ENCODE data around the gene NOX3. TPM values are rescaled to one million over a fixed set of nuclear protein-coding genes. Genes with fewer than 3 reads are reported as not detected.

The NOX3 gene
- total and polyA plus RNA-seq, 2 donors (not counting 3 experiments of a cell fraction or from before 2014, with no cell fraction given), result not detected

DNA sequence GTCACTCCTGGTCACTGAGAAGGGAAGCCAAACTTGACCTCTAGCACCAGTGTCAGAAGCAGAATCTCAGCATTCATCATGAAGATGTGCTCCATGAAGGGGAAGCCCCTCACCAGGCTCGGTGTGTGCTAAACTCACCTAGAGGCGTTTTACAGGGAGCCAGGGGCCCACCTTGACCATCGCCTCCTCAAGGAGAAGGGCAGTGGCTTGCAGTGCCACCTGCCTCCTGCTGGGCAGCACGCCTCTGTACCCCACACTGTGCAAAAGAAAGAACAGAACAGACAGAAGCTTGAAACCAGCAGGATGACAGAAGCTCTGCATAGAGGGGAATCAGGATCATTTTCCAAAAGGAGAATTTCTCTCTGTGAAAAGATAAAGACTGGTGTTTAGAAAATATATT, 39.7 kb downstream of the NOX3 start:
- H3K36me3 ChIP-seq (ENCODE audit: control insufficient read depth in 2 of 2, extremely low read depth in 1 of 2, insufficient read depth in 2 of 2, low read length in 2 of 2), result no peaks in the 10 kb centered on the region
- H3K79me2 ChIP-seq (ENCODE audit: control insufficient read depth, insufficient read depth, low read length), result no peaks in the 10 kb centered on the region
- ChIA-PET CTCF (no interaction called here), POLR2A (no interaction called here)
- H3K4me1 ChIP-seq (ENCODE audit: control insufficient read depth, extremely low read depth, insufficient read depth, low read length), result peaks cover 4% of the 10 kb centered on the region
- no peak for FAIRE-seq
- H3K4me3 ChIP-seq (replicated peaks in 1 of 3; ENCODE audit: insufficient read depth in 1 of 3, low read depth in 1 of 3, low read length in 3 of 3), result no peak overlapping the region
- H3K9me1 ChIP-seq (replicated peaks; ENCODE audit: control insufficient read depth, extremely low read depth, insufficient read depth, low read length), result no peaks in the 10 kb centered on the region
- no peak overlapping the region for H3K27ac ChIP-seq (ENCODE audit: insufficient read depth, low read depth, low read length)
- H3K9me3 ChIP-seq (replicated peaks; ENCODE audit: control insufficient read depth, insufficient read depth, low read length), result no peaks in the 10 kb centered on the region
- no peaks in the 10 kb centered on the region for H3K27me3 ChIP-seq (ENCODE audit: control insufficient read depth in 2 of 2, insufficient read depth in 2 of 2, low read length in 2 of 2)
- DNase-seq (ENCODE audit: low read depth, low spot score), result no peak
- intact Hi-C loops (cut with micrococcal nuclease) (loop anchor here (5.0 kb wide), 1 partner anchor 111 kb away; no protein-coding TSS in a partner anchor), dilution Hi-C loops (cut with MboI; ENCODE audit: extremely low pct_ligation_motif_present, low sequenced_read_pairs) (no loop called here)
- H2AFZ ChIP-seq (ENCODE audit: low read depth, low read length), result no peak overlapping the region
- TF ChIP-seq CTCF (IDR thresholded peaks at IDR 0.05; ENCODE audit: extremely low read depth in 1 of 2, insufficient read depth in 1 of 2, low read depth in 1 of 2, low read length in 2 of 2) (no peak), JUN (IDR thresholded peaks at IDR 0.05; ENCODE audit: borderline replicate concordance, insufficient read depth, insufficient read length, low read depth) (no peak), MYC (IDR thresholded peaks at IDR 0.05; ENCODE audit: low read depth, low read length) (no peak)
- no peaks in the 10 kb centered on the region for H4K20me1 ChIP-seq (replicated peaks; ENCODE audit: control insufficient read depth, extremely low read depth, insufficient read depth, low read length)
- no peak overlapping the region for H3K9ac ChIP-seq (replicated peaks; ENCODE audit: extremely low read depth, insufficient read depth, low read length)
- no TSS peak for BruUV-seq (replicated peaks)
- H3K4me2 ChIP-seq (ENCODE audit: insufficient read depth, low read length), result no peak overlapping the region

DNA sequence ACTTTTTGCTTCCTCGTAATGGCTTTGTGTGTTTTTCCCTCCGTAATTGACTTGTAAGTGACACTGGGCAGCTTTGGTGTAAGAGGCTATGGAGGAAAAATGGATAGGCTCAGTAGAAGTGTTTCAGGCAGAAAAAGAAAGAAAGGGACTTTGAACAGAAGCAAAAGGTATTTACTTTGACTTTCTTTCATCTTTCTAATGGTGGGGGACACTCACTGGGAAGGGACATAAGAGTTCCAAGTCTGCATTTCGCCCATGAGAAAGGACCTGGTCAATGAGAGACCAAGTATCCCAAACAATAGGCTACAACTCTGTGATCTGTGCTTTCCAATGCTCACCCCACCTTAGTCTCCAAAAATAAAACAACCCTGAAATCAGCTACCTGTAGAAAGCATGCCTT, 41.6 kb downstream of the NOX3 start:
- FAIRE-seq, result no peak
- Histone ChIP-seq H3K79me2 (ENCODE audit: control insufficient read depth, insufficient read depth, low read length) (no peaks in the 10 kb centered on the region), H2AFZ (ENCODE audit: low read depth, low read length) (no peak overlapping the region), H3K27me3 (ENCODE audit: control insufficient read depth in 2 of 2, insufficient read depth in 2 of 2, low read length in 2 of 2) (no peaks in the 10 kb centered on the region), H4K20me1 (replicated peaks; ENCODE audit: control insufficient read depth, extremely low read depth, insufficient read depth, low read length) (no peaks in the 10 kb centered on the region), H3K4me1 (ENCODE audit: control insufficient read depth, extremely low read depth, insufficient read depth, low read length) (peaks cover 4% of the 10 kb centered on the region), H3K9ac (replicated peaks; ENCODE audit: extremely low read depth, insufficient read depth, low read length) (no peak overlapping the region), H3K4me3 (replicated peaks in 1 of 3; ENCODE audit: insufficient read depth in 1 of 3, low read depth in 1 of 3, low read length in 3 of 3) (no peak overlapping the region), H3K36me3 (ENCODE audit: control insufficient read depth in 2 of 2, extremely low read depth in 1 of 2, insufficient read depth in 2 of 2, low read length in 2 of 2) (no peaks in the 10 kb centered on the region), H3K9me3 (replicated peaks; ENCODE audit: control insufficient read depth, insufficient read depth, low read length) (no peaks in the 10 kb centered on the region), H3K27ac (ENCODE audit: insufficient read depth, low read depth, low read length) (no peak overlapping the region), H3K4me2 (ENCODE audit: insufficient read depth, low read length) (no peak overlapping the region), H3K9me1 (replicated peaks; ENCODE audit: control insufficient read depth, extremely low read depth, insufficient read depth, low read length) (no peaks in the 10 kb centered on the region)
- TF ChIP-seq GATA2 (IDR thresholded peaks at IDR 0.05; ENCODE audit: insufficient read depth, insufficient read length, low read depth, low read length) (no peak), JUN (IDR thresholded peaks at IDR 0.05; ENCODE audit: borderline replicate concordance, insufficient read depth, insufficient read length, low read depth) (no peak), EZH2 (IDR thresholded peaks at IDR 0.05; ENCODE audit: borderline replicate concordance, low read depth, low read length, severe bottlenecking) (no peak), FOS (IDR thresholded peaks at IDR 0.05; ENCODE audit: borderline replicate concordance, insufficient read depth, low read length) (no peak), POLR2AphosphoS5 (IDR thresholded peaks at IDR 0.05; ENCODE audit: insufficient read depth, low read depth, low read length) (no peak), MYC (IDR thresholded peaks at IDR 0.05; ENCODE audit: low read depth, low read length) (no peak), CTCF (IDR thresholded peaks at IDR 0.05; ENCODE audit: extremely low read depth in 1 of 2, insufficient read depth in 1 of 2, low read depth in 1 of 2, low read length in 2 of 2) (no peak), POLR2A (IDR thresholded peaks at IDR 0.05; ENCODE audit: low read depth, low read length) (no peak)
- TF ChIP-seq, protein P1, sequence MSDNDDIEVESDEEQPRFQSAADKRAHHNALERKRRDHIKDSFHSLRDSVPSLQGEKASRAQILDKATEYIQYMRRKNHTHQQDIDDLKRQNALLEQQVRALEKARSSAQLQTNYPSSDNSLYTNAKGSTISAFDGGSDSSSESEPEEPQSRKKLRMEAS (IDR thresholded peaks at IDR 0.05; ENCODE audit: insufficient read depth, insufficient read length), result no peak
- ChIA-PET CTCF (interaction anchor here (0.7 kb wide), 1 partner anchor 9 kb away, joined by 3 read pairs; no protein-coding TSS in a partner anchor), POLR2A (no interaction called here)
- intact Hi-C loops (cut with micrococcal nuclease), result no loop called here
- dilution Hi-C loops (cut with MboI; ENCODE audit: extremely low pct_ligation_motif_present, low sequenced_read_pairs), result no loop called here
- DNase-seq (ENCODE audit: low read depth, low spot score), result no peak
- no TSS peak for BruUV-seq (replicated peaks)

All from endothelial cell of umbilical vein (primary cell).